DND-41 (cell line): ENCODE data around the gene MAPK8IP1.

Experiments
- CTCF ChIP-seq: IDR thresholded peaks from 2 replicates; pipeline ENCODE4 v1.5.1; 2012; ENCODE audit warnings: borderline replicate concordance, low read length, moderate library complexity, mild to moderate bottlenecking; ENCODE audit not compliant: poor library complexity, severe bottlenecking; ENCODE audit errors: extremely low read depth
- EZH2 ChIP-seq: IDR thresholded peaks from 3 replicates; pipeline ENCODE4 v1.6.1; 2012; ENCODE audit warnings: borderline replicate concordance, low read depth, mild to moderate bottlenecking, moderate library complexity, low read length, inconsistent platforms; ENCODE audit not compliant: severe bottlenecking

- TF ChIP-seq EZH2 (no peak), CTCF (no peak)
Measured at GRCh38 chr11:45852712-45853101, 32.7 kb upstream of the MAPK8IP1 start.
